Stimulated activated CD8-positive, alpha-beta memory T cell treated with anti-CD3 and anti-CD28 coated beads, Interleukin-12 subunit alpha, Interleukin-12 subunit beta, amount 100 ng/mL, for 1 hour (primary cell): Measurements from ENCODE around the gene AIFM1.

ENCODE experiments used
- DNase-seq: peaks from one replicate; pipeline ENCODE4 v3.0.0-alpha.2; 2020; ENCODE audit warnings: low read depth

Gene AIFM1

DNA sequence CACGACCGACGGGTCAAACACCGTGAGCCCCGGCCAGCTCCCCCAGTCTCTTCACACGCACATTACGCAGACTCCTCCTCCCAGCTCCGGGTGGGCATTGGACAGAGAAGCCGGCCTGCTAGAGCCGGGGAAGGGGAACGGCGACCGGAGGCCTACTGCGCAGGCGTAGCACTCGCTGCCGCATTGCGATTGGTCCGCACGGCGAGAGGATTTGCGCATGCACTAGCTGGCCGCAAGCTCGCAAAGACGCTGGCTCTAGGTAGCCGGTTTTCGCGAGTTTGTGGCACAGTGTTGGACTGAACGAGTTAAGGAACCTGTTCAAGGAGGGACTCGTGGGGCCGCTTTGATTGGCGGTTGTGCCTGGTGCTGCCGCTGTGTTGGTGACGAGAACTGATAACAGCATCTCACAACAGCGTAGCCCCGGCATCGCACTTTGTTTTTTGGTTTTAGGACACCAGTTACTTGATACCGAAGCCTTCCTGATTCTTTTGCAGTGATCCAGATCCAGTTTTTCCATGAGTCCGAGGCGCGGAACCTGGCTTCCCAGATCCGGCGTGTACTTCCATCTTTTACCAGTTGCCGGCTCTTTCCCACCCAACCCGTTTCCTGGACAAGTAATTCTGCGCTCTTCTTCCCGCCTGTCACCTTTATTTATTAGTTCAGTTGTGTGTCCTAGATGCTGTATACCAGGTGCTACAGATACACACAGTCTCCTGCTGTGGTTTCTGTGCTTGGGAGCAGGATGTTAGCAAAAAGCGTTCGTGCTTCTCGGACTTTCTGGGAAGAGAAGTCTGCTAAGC lies at the start of gene AIFM1:
Gene AIFM1, minus strand, starts transcription at position 139 of the 800 bp plus-strand sequence. CDS start 185 bp downstream, outside the sequence.
- peak; percentile 73 for DNase-seq

DNA sequence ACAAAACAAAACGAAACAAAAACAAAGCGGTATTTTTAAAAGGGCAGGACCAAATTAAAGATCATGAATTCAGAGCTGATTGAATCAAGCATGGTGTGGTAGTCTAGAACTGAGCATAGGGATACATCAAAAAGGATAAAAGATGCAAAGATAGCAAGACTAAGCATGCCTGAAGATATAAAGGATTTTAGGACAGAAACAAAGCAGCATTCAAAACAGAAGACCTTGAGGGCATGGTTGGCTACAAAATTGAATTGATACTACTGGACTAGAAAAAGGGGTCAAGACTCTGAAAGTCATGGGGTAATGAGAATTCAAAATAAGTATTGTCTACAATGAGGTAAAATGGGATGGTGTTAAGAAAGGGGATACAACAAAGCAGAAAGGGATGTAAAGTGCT lies 47.7 kb upstream of the AIFM1 start:
- DNase-seq, result no peak

DNA sequence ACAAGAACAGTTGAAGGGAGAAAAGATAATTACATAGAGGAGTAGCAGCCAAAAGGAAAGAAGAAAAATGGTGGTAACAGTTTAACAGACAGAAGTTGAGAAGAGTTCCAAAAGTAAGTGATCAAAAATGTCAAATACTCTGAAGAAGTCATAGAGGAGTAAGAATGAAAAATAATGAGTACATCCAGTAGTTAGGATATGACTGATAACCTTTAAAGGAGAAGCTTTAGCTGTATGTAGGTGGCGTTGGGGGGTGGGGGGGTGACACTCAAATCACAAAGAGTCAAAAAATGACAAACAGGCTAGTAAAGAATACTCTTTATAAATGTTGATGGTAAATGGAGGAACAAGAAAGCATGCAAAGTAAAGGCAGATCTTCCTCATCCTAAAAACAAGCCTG lies 46.7 kb upstream of the AIFM1 start:
- DNase-seq, result no peak

DNA sequence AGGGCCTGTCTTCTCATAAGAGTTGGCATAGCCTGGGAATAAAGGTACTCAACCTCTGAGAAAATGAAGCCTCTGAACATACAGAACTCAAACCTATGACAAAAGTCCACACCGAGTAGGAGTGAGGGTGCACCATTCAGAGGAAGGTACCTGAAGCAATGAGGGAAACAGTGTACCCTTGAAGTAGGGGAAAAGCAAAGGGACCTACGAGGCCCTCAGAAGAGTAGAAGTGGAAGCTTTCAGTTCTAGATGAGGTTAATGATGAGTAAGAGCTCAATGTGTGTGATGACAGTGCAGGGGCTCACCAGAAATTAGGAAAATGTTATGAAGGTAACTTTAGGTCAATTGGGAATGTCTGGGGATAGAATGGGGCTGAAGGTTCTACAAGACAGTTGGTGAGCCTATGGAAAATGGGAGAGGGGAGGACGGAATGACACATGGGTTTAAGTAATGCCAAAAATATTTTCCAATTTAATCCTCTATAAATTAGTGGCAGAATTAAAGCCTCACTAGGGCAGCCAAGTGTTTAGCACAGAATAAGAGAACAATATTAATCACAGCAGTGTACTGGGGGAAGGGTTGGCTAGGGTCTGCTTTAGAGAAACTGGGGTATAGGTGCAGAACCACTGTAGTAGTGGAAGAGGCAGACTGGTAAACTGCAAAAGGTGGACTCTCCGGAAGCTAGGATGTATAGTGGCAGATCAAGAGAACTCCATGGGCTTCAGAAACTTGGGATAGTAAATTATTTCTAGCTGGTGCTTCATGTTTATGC lies 46.0 kb upstream of the AIFM1 start:
- no peak for DNase-seq

DNA sequence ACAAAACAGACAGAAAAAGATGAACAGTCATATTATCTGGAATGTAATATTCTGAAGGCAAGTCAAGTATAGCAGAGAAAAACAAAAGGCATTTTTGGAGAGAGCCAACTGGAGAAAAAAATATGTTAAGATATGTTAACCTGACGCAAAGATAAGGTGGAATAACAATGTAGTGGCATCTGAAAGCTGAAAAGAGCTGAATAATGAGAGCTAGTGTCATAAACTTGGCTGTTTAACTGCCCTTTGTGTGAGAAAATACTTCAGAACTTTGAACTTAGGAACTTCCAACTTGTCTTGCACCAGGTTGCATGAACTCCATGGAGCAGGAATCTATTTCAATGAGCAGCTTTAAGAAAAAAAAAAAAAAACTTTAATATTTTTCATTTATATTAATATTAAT lies 39.0 kb upstream of the AIFM1 start:
- DNase-seq, result no peak

DNA sequence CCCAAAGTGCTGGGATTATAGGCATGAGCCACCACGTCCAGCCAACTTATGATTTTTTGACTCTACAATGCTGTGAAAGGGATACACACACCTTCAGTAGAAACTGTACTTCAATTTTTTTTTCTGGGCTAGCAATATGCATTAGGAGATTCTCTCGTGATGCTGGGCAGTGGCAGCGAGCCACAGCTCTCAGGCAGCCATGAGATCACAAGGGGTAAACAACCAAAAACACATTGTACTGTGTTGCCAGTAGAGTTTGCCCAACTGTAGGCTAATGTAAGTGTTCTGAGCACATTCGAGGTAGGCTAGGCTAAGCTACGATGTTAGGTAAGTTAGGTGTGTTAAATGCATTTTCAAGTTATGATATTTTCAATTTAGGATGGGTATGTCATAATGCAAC lies 31.8 kb upstream of the AIFM1 start:
- no peak for DNase-seq

DNA sequence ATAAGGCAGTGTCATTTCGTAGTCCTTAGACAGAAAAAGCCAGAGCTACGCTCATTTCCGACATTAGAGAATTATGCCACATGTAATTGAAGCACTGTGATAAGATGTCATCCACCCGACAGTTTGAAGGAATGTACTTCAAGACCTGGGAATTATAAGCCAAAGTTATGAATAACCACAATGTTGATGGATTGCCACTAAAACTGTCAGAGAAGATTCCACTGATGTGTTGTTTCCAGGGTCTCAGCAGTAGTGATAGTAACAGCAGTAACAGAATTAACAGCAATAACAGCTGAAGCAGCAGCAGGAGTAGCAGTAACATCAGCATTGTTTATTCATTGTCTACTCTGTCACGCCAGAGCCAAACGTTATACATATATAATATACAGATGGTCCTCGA lies 30.8 kb upstream of the AIFM1 start:
- DNase-seq, result no peak

DNA sequence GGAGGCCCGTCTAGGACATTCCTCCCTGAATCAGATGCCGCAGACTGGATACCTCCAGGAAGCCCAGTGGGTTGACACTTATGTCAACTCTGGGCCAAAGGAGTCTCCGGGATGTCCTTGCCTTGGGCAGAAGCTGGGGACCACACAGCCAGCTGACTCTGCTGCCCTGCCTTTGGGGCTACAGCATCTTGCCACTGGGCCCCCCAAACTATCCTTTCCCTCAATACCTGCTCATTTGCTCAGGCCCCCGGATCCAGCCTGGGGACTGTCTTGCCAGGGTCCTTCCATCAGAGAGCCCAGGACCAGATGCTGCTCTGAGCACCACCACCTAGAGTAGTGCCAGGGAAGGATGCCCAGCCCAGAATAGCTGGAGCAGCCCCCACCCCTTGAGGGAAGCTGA lies 25.2 kb upstream of the AIFM1 start:
- no peak for DNase-seq

DNA sequence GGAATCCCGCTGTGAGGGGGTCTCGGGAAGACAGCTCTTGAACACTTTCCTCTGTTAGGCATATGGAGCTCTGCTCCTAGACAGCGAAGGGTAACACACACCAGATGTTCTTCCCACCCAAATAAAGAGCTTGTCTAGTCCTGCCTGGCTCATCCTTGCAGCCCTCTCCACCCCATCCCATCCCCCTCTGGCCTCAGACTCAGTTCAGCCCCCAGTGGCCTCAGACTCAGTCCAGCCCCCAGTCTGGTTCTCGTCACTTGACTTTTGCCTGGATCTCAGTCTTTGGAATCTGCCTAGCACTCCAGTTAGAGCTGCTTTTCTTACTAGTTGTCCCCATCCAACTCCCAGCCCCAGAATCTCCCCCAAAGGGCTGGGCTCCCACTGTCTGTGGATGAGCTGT lies 21.0 kb upstream of the AIFM1 start:
- DNase-seq, result no peak

DNA sequence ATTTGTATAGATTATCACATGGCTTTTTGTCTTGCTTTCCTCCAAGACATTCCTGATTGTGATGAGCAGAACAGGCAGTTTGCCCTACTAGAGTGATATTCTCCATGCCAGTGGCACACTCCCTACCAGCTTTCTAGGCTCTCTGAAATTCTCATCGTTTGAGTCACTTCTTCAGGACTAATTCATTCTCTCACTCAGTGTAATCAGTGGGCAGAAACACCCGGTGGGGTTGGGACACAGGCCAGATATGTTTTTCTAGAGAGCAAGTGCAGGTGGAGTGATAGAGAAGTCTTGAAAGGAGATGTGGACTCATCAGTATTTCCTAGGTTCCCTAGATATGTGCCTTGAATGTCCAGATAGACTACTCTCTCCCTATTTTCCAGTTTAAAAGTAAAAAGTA lies 19.2 kb upstream of the AIFM1 start:
- no peak for DNase-seq

DNA sequence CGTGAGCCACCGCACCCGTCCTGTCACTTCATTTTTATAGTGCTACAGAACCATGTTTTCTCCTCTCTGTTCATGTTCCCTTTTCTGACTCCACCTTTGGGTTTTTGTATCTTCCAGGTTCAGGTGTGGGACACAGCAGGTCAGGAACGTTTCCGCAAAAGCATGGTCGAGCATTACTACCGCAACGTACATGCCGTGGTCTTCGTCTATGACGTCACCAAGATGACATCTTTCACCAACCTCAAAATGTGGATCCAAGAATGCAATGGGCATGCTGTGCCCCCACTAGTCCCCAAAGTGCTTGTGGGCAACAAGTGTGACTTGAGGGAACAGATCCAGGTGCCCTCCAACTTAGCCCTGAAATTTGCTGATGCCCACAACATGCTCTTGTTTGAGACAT lies 18.5 kb upstream of the AIFM1 start:
- DNase-seq, result no peak

DNA sequence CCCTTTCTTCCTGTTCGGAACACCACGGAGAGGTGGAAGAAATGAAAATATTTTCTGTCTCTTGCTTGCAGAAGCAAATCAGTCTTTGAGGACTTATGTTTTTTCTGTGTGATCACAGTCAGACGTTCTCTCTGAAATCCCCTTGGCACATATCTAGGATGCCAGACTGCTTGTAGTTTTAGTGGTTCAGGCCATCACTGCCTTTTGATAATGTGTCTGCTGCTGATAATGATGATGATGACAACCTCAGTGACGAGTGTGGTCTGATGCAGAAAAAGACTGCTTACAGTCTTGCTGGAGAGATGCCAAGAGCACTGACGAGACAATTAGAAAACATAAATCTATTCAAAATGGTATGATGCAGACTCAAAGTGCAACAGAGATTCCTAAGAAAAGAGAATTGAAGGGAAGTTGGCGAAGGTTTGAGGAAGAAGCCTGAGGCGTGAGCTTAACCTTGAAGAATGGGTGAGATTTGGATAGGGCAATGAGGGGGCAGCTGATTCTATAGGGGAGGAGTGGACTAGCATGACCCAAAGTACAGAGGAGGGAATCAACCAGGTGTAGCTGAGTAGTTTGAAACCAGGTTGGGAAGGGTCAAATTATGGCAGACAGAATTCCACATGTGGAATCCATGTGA lies 14.1 kb upstream of the AIFM1 start:
- DNase-seq, result no peak

DNA sequence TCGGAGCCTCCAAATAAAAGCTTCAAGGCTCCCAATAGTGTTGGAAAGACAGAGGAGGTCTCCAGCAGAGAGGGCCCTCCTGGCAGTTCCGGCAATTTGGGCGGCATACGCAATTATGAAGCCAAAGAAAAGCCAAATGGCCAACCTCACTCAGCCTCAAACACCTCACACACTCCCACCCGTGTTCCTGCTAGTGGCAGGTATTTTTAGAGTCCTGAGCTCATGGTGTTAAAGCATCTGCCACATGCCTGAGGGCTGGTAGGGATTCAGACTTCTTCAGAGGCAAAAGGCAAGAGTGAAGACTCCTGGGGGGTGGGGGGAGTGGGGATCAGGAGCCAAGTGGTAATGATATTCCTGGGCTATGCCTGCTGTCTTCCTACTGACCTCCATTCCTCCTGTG lies 13.5 kb upstream of the AIFM1 start:
- DNase-seq, result no peak

DNA sequence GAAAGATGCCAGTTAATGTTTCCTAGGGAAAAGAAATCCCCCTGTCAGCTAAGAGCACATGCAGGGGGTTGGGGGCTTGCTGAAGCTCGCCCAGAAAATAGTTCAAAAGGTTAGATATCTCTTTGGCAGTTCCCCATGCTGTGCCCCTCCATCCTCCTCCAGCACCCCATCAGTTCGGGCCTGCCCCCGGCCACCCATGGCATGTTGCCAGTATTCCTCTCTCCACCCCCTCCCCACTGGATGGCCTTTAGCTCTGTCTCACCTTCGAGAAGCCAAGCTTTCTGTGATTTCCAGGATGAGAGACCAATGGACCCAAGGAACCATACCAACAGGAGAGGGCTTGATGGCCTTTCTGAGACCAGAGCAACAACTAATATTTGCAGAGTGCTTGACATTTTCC lies 11.3 kb upstream of the AIFM1 start:
- no peak for DNase-seq

DNA sequence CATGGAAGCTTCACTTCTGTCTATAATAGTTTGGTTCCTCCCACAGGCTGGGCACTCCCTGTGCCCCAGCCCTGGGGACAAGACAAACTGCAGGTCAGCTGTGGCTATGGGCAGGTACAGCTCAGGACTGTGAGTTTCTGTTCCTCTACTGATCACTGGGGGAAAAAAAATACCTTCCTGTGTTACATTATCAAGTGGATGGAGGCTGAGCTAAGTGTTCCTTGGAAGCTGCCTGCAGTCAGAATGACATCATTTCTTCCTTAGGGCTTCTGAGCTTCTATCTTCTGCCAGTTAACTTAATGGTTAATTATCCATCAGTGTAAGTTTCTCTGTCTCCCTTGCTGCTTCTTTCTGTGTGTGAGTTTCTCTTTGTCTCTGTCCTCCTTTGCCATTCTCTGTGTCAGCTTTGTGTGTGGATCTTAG lies 10.7 kb upstream of the AIFM1 start:
- no peak for DNase-seq

DNA sequence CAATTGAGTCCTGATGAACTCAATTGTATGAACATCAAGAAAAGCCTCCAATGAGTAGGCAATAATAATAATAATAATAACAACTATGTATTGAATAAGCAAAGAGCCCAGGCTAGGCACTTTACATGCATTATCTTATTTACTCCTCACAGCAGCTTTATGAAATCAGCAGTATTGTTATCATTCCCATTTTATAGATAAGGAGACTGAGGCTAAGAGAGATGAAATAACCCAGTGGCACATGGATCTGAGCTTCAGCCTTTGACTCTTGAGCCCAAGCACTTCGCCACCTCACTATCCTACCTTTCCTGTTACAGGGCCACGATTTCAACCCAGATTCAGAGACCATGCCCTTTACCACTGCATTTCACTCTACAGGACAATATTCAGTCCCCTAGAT lies 9.3 kb upstream of the AIFM1 start:
- no peak for DNase-seq

DNA sequence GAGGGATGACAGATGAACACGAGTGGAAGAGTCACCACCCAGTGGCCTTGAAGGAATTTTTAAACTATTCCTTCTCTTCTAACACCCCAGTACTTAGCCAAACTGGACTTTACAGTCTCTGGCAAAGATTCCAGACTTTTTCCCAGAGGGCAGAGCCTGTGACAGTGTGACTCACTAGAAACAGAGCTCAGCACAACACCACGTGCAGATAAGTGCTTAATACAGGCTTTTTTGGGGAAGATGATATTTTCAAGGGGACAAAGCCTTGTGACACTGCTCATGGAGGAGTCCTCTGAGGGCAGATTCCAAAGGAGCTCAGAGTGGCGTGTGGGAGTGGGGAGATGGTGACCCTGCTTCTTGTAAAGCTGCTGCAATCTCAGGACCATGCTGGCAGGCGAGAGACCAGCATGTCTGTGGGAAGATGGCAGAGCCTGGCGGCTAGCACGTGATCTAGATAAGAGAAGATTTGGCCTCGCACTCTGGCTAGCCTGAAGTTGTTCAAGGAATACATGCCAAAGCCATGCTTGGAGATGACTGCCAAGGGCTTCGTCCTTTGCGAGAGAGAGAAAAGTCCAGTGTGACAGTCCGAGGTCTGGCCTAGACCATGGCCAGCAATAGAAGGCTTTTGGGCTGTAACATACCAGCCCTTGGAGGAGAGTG lies 8.5 kb upstream of the AIFM1 start:
- DNase-seq, result no peak

DNA sequence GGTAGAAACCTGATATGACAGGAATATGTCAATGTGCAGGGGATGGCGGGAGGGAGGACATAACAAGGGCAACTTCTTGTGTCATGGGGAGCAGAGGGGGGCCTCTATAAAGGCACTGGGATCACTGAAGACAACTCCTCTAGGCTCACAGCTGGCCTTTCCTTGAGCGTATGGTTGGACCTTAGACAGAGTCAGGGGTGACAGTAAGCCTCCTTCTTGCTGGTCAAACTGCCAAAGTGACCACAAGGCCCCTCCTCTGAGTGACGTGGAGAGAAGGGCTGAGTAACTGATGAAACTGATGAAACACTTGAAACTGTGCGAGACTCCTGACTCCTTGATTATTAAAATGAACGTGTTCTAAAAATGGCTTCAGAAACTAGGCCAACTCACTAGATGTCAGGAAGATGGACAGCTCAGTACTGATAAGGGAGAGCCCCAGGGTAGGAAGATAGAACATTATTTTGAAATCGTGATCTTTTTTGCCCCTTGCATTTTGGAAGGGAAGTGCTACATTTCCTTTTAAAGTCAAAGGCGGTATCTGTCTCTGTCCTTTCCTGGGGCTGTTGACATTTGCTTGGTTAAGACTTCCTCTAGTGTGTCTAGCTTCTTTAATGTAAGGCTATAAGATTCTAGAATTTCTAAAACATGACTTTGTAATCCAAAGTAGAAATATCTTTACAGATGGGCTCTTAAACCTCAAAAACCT lies 7.7 kb upstream of the AIFM1 start:
- no peak for DNase-seq

DNA sequence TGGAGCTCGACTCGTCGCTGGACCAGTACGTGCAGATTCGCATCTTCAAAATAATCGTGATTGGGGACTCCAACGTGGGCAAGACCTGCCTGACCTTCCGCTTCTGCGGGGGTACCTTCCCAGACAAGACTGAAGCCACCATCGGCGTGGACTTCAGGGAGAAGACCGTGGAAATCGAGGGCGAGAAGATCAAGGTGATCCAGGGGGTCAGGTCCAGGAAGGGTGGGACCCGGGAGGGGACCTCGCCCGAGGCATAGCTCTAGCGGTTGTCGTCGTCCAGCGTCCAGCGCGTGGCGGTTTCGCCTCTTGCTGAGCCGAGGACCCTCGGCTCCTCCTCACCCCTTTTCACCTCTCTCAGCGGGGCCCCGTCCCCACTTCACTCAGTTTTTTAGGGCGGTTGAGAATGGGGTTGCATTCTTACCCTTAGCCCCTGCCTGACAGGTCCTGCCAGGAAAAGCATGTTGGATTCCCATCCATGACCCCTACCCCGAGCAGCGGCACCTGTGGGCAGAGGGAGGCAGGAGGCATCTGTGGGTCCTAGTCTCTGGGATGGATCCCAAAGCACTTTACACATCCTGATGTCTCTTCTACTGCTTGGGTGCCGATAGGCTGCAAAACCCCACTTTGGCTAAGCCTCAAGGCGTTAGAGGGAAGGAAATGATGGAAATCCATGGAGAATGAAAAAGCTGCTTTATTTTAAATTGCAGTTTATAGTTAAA lies 6.6 kb upstream of the AIFM1 start:
- no peak for DNase-seq

DNA sequence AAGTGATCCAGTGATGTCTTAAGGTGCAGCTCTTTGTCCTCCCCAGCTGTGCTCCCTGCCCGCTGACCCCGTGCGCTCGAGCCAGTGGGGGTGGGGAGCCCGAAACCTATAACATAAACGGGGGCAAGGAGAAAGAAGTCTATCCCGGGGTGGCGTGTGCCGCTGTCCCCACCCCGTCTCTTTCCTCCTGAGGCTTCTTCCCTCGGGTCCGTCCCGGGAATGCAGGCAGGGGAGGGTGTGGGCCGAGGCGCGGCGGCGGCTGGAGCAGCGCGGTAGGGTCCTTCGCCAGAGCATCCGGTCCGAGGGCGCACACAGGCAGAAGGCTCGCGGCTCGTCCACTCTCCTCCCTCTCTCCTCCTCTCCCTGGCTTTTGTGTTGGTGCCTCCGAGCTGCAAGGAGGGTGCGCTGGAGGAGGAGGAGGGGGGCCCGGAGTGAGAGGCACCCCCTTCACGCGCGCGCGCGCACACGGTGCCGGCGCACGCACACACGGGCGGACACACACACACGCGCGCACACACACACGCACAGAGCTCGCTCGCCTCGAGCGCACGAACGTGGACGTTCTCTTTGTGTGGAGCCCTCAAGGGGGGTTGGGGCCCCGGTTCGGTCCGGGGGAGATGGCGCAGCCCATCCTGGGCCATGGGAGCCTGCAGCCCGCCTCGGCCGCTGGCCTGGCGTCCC lies 5.9 kb upstream of the AIFM1 start, which contains the start of gene RAB33A:
Gene RAB33A, plus strand, starts transcription at position 517 of the 681 bp plus-strand sequence. Its CDS starts 101 bp downstream, at position 618.
- DNase-seq, result peak; percentile 17
